Suprapubic skin (tissue), 4 donors: Measurements from ENCODE around the gene OR51B2.
"Not testable (repeated sequence)": the region's sequence is repeated elsewhere in the genome, so short reads cannot be mapped to it uniquely, and the experiment has no call there.

Source experiments
- CTCF ChIP-seq, 2 donors: fragments of 200-600 bp in 1 of 2; fragments of 450-650 bp in 1 of 2; sonication (generic) in 1 of 2; IDR thresholded peaks; one replicate each; pipeline ENCODE4 v1.5.1; 2016 to 2019; ENCODE audit warnings: antibody characterized with exemption in 2 of 2, mild to moderate bottlenecking in 1 of 2, moderate library complexity in 1 of 2
- EP300 ChIP-seq: sonication (generic); formaldehyde crosslinking; IDR thresholded peaks from one replicate; pipeline ENCODE4 v1.6.1; 2017; ENCODE audit warnings: antibody characterized with exemption
- POLR2A ChIP-seq, 2 donors: fragments of 450-650 bp; IDR thresholded peaks; one replicate each; pipeline ENCODE4 v1.6.1; 2017; ENCODE audit warnings: antibody characterized with exemption in 2 of 2, mild to moderate bottlenecking in 2 of 2, moderate library complexity in 2 of 2
- POLR2AphosphoS5 ChIP-seq, 3 donors: sonication (generic); formaldehyde crosslinking; IDR thresholded peaks; one replicate each; pipeline ENCODE4 v1.6.1; 2017; ENCODE audit warnings: antibody characterized with exemption in 3 of 3

GRCh38 chr11:5356031-5356430, 31.9 kb upstream of the OR51B2 start:
- not testable (repeated sequence) for TF ChIP-seq CTCF (IDR thresholded peaks at IDR 0.05); POLR2A (IDR thresholded peaks at IDR 0.05); POLR2AphosphoS5 (IDR thresholded peaks at IDR 0.05); EP300
